ENCODE measurements around the gene KCP.

KCP gene

GRCh38 chr7:128858380-128859231 is 51.9 kb downstream of the KCP start:
- no peak for DNase-seq (ENCODE audit: low read depth)

GRCh38 chr7:128856001-128856718 is 54.3 kb downstream of the KCP start:
- no peak for DNase-seq (ENCODE audit: low read depth)

- DNase-seq (ENCODE audit: low read depth), result no peak
Measured at GRCh38 chr7:128855559-128855958, 55.0 kb downstream of the KCP start.

GRCh38 chr7:128854396-128854795 is 56.1 kb downstream of the KCP start:
- no peak for DNase-seq (ENCODE audit: low read depth)

GRCh38 chr7:128853799-128854198 is 56.7 kb downstream of the KCP start:
- no peak for DNase-seq (ENCODE audit: low read depth)

GRCh38 chr7:128852537-128853254 is 57.8 kb downstream of the KCP start:
- no peak for DNase-seq (ENCODE audit: low read depth)

- no peak for DNase-seq (ENCODE audit: low read depth)
Measured at GRCh38 chr7:128849804-128850490, 60.6 kb downstream of the KCP start.

GRCh38 chr7:128849156-128849515 is 61.4 kb downstream of the KCP start:
- DNase-seq (ENCODE audit: low read depth), result no peak

GRCh38 chr7:128848289-128849155 is 62.0 kb downstream of the KCP start:
- DNase-seq (ENCODE audit: low read depth), result no peak

GRCh38 chr7:128847721-128848211 is 62.7 kb downstream of the KCP start:
- DNase-seq (ENCODE audit: low read depth), result no peak

GRCh38 chr7:128846781-128847444 is 63.6 kb downstream of the KCP start:
- no peak for DNase-seq (ENCODE audit: low read depth)

- no peak for DNase-seq (ENCODE audit: low read depth)
Measured at GRCh38 chr7:128845987-128846386, 64.5 kb downstream of the KCP start.

- DNase-seq (ENCODE audit: low read depth), result no peak
Measured at GRCh38 chr7:128845475-128845874, 65.0 kb downstream of the KCP start.

GRCh38 chr7:128844777-128845311 is 65.7 kb downstream of the KCP start:
- DNase-seq (ENCODE audit: low read depth), result no peak

- no peak for DNase-seq (ENCODE audit: low read depth)
Measured at GRCh38 chr7:128843938-128844621, 66.4 kb downstream of the KCP start.

- no peak for DNase-seq (ENCODE audit: low read depth)
Measured at GRCh38 chr7:128842674-128843641, 67.6 kb downstream of the KCP start.

- no peak for DNase-seq (ENCODE audit: low read depth)
Measured at GRCh38 chr7:128841921-128842673, 68.4 kb downstream of the KCP start.
